GM21825 (cell line): Measurements from ENCODE around the gene ACTG2.

Experiments
- ATAC-seq: cut with Tn5 transposase; IDR thresholded peaks from one replicate; pipeline ENCODE4 v1.9.1; 2021; ENCODE audit warnings: mild to moderate bottlenecking, moderate library complexity; ENCODE audit not compliant: unreplicated experiment

Gene ACTG2

DNA sequence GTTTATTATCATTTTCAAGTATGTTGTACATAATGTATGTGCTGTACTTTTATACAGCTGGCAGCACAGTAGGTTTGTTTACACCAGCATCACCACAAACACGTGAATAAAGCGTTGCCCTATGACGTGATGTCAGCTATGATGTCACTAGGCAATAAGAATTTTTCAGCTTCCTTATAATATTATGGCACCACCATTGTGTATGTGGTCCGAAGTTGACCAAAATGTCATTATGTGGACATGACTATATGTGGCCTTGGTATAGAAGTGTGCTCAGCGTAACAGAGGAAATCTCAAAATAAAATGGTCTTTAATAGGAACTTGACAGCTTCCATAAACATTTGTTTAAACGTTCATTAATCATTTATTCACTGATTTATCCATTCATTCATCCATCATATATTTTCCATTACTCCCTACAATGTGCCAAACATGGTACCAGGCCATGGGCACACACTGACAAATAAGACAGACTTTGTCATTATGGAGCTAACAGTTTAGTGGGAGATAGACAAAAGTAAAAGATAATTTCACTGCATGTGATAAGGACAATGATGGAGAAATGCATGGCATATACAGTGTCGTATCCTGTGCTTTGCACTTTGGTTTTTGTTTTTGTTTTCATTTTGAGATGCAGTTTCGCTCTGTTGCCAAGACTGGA, 18.9 kb downstream of the ACTG2 start:
- ATAC-seq = no peak

DNA sequence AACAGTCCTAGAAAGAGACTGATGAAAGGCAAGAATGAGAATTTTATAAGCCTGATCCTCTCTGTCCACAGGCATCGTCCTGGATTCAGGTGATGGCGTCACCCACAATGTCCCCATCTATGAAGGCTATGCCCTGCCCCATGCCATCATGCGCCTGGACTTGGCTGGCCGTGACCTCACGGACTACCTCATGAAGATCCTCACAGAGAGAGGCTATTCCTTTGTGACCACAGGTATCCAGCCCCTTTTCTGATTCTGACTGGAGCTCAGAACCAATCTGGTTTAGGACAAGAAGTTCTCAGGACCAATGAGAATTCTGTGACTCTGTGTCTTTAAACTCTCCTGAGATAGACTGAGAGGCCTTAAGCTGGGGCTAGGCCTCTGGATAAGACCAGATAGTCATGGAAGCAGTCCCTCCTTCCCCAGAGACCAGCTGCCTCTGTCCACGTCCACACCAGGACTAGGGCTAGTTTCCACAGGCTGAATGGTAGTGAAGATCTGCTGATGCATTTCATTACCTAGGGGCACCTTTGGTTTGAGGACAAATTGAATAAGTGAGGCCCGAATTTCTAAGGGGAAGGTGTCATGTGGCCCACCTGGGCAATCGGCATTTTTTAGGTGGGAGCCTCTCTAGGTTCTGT, 20.7 kb downstream of the ACTG2 start:
- no peak for ATAC-seq

DNA sequence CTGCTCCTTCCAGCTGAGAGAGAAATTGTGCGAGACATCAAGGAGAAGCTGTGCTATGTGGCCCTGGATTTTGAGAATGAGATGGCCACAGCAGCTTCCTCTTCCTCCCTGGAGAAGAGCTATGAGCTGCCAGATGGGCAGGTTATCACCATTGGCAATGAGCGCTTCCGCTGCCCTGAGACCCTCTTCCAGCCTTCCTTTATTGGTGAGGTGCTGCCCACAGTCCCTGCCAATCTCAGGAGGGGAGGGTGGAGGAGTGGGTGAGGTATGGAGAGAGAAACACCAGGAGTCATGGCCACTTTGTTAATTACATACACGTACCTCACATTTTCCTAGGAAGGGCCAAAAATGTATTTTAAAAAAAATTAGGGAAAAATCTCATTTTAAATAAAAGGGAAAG, 21.9 kb downstream of the ACTG2 start:
- no peak for ATAC-seq

DNA sequence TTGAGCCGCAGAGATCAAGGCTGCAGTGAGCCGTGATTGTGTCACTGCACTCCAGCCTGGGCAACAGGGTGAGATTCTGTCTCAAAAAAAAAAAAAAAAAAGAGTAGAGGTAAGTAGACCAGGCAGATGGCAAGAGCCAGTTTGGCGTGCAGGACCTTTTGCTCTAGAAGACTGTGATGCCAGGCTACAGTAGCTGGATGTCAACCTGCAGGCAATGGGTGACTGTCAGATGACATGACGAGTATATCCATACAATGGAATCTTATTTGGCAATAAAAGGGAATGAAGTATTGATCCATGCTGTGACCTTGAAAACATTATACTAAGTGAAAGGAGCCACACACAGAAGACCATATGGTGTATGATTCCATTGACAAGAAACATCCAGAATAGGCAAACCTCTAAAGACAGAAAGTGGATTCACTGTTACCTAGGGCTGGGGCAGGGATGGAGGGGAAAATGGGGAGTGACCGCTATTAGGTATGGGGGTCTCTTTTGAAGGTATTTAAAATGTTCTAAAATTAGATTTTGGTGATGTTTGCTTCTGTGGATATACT, 22.7 kb downstream of the ACTG2 start:
- no peak for ATAC-seq

DNA sequence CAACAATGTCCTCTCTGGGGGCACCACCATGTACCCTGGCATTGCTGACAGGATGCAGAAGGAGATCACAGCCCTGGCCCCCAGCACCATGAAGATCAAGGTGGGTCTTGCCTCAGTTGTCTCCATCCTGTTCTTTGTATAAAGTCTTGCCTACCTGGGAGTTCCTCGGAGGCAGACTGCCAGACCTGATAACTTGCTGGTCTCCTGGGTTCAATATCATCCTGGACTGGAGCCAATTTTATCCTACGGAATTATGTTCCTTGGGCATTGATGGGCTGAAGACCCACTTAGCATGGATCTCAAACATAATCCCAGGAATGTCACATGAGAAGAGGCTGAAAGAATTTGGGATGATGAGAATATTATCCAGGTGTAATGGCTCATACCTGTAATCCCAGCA, 23.9 kb downstream of the ACTG2 start:
- ATAC-seq = no peak

DNA sequence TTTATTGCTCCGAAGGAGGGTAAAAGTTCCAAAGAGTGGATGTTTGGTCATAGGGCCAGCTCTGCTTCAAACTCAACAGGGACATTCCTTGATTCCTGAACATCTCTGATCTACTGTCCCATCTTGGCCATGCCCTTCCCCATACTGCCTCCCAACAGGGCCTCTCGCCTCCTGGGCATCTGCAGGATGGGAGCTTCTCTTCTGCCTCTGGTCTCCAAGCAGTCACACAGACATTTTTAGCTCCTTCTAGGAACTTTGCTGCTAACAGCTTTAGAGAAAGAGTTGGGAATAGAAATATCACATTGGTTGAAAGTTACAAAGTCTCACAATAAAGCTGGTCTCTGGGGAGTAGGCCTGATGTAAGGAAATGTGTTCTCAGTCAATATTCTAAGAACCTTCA, 24.5 kb downstream of the ACTG2 start:
- no peak for ATAC-seq

DNA sequence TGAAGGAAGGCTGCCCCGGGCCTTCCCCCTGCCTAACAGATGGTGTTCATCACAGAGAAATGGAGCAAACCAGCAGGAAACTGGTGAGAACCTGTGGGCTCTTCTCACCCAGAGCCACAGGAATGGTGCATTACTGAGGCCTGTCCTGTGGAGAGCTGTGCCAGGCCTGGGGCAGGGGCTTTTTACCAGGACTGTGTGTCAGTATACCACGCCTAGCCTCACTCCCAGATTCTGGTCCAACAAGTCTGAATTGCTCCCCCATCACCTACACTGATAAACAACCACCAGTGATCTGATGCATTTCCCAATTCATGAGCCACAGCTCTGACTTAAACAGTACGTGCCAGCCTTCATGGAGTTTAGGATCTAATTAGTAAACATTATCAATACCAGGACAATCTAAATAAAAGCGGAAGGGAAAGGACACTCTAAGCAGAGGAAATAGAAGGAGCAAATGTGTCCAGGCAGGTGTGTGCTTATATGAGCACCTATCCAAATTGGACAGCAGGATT, 24.9 kb downstream of the ACTG2 start:
- ATAC-seq = no peak

DNA sequence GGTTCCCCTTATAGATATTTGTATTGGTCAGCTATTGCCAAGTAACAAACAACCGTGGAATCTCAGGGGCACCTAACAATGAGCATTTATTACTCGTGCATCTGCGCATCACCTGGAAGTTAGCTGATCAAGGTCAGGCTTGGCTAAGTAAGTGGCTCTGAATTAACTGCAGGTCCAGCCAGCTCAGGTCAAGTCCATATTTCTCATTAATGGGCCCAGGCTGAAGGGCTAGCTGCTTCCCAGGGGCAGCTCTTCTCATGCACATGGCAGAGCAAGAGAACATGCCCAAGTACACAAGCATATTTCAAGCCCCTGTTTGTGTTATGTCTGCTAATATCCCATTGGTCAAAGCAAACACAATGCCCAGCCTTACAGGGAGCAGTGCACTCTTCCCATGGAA, 26.0 kb downstream of the ACTG2 start:
- ATAC-seq = no peak

DNA sequence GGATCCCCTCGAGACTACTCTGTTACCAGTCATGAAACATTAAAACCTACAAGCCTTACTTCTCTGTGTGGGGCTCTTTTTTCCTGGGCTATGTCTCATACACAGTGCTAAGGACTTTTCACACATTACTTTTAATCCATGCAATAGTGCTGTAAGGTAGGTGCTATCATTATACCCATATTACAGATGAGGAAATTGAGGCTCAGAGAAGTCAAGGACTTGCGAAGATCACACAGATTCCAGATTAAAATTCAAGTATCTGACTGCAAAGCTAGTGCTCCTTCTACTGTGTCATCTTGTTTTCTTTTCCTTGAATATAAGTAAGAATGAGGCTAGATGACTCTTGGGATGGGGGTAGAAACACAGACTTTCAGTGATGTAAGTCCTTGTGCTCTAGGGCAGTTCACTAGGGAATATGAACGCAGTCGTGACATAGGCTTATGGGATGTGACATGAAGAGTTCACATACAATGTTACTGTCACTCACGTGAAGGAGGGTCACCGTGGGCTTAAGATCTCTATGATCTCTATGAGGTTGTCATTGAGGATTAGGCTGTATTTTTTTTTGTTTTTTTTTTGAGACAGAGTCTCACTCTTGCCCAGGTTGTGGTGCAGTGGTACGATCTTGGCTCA, 26.9 kb downstream of the ACTG2 start:
- ATAC-seq = no peak

DNA sequence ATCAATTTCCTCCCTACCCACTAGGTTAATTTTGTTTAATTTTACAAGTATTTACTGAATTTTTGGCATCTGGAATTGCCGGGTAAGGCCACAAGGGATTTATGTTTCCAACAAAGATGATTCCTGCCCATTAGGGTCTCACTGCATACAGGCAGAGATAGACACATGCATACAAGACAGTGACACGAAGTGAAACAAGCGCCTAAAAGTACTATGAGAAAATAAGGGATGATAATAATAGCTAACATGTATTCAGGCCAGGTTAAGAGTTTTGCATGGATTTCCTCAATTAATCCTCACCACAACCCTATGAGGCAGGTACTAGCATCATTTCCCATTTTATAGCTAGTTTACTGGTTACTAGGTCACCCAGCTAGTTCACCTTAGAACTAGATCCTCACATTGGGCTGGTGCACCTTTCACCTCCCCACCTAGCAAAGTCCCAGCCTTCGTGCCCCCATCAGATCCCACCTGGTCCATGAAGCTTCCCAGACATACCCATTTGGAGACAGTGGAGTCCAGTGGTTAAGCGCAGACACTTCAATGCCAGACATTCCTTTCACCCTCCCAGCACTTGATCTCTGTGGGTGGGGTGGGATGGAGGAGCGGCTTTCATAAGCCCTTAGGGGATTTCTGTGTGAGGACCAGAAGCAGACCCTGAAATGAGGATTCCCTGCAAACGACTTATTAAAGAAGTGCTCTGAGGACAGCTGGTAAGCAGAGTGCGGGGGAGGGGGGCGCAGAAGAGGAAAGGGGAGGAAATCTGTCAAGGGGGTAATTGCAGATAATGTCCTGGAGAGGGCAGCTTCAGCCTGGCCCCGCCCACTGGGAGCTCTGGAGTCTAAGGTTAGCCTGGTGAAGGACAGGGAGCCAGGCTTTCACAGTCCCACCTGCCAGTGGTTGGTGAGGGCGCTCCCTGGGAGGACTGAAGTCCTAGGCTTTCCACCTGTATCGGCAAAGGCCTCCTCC, 28.1 kb downstream of the ACTG2 start:
- no peak for ATAC-seq

DNA sequence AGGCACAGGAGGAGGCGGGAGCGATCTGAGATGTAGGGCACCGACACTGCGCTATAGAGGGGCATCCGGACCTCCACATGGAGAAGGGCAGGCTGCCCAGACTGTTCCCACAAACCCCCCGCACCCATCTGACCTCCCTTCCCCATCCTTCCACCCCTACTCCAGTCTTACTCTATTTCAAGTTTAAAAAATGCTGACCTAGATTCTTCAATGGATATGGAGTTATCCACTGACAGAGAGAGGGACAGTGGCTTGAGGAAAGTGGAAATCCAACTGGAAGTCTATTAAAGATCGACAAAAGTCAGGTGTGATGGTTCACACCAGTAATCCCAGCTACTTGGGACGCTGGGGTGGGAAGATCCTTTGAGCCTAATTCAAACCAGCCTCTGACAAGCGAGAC, 28.8 kb downstream of the ACTG2 start:
- no peak for ATAC-seq

DNA sequence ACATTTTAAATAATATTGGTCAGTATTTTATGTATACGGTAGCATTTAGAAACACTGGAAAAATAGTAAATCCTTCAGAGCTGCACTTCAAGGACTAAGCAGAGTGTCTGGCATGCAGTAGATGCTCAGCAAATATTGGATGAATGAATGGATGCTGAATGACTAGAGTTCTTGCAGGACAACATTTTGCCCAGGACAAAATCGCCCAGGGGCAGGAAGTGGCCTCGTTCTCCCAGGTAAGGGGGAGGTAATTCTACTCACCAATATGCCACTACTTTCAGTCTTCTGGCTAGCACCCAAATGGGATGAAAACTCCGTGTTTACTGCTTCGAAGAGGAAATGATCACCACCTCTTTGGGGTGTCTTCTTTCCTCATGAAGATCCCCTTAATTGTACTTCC, 29.9 kb downstream of the ACTG2 start:
- ATAC-seq = no peak

DNA sequence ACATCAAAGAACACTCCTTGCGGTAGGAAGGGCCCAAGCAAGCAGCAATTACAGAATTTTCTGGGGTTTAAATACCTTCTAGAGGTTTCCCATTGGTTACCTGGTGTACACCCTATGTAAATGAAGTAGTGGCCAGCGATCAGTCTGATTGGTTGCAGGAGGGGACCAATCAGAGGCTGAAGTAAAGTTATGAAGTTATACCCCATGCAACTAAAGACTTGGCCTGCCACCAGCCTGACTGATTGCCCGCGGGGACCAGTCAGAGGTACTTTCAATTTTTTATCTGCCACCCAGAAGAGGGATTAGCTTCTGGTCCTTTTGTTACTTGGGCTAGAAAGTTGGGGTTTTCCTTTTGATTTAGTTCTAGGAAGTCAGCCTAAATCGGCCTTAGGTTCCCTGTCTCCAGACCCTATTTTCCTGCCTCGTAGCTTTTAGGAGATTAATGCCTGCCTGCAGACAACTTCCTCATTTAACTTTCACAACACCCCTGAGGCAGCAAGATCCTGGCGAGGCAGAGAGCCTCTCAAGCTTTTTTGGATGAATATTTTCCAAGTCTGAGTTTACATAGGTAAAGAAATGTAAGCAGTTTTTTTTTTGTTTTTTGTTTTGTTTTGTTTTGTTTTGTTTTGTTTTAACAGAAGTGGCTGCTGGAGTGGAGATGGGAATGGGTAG, 32.4 kb downstream of the ACTG2 start:
- ATAC-seq = no peak

DNA sequence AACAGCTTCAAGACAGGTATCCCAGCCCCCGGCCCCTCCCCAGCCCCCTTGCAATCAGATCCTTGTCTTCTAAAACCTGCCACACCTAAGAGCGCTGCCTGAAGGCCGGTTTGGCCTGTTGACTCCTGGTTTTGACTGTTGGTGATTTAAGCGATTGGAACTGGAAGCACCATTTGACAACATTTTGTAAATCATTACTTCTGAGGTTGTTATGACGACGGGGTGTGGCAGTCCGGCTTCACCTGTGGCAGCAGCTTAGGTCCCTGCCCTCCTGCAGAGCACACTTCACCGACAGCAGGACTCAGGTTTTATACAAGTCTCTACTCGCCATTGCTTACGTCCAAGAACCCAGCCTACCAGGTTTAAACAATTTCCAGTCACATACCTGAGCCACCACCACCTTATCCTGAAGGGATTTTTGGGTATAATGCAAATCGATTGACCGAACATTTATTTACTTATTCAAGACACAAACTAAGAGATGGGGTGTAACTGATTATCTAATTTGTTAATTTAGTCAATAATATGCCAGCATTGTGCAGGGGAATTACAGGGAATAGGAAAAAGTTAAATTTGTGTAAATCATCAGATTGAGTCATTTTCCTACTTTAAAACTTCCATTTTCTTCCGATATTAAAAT, 33.2 kb downstream of the ACTG2 start:
- ATAC-seq = no peak

DNA sequence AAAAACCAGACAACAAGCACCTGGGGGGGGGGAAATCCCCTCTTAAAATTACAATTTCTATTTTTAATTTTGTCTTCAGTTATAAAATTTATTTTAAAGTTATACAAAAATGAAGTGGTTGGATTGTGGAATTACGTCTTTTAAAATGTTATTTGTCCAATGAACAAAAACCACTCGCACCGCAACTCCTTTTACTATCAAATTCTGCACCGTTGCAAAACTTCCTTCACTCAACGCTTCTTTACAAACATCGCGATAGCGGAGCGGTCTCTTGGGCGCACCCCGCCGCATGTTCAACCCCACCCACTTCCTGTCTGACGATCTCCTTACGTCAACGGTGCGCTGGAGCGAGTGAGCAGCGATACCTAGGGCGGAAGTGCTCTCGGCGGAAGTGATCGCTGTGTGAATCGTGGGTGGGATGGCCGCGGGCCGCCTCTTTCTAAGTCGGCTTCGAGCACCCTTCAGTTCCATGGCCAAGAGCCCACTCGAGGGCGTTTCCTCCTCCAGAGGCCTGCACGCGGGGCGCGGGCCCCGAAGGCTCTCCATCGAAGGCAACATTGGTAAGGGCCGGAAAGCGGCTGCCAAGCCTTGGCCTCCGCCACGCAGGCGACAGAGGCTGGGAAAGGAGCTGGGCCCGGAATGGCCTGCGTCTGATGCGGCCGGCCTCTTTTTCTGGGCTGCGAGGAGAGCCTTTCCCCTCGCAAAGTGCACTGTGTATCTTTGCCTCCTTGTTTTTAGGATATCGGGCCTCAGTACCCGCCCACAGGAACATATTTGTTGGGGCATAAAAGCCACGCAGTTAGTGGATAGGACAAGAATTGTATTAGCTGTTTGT, 33.9 kb downstream of the ACTG2 start, which contains the start of gene DGUOK:
DGUOK (plus strand) TSS at position 388 of the 835 bp plus-strand sequence; CDS start at position 419, 31 bp downstream.
- ATAC-seq = peak; percentile 99

DNA sequence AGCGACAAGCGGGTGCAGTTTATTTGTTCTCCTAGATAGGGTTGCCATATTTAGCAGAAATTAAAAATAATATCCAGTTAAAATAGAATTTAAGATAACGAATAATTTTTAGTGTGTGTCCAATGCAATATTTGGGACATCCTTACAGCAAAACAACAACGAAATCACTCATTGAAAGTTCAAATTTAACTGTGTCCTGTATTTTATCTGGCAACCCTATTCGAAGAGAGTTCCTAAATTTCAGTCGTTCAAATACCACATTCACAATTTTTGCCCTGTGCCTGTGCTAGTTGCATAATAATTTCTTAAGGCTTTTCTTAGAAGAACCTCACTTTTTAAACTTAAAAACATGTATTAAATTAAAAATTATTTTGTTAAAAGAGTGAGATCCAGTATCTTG, 34.5 kb downstream of the ACTG2 start:
- ATAC-seq = no peak

DNA sequence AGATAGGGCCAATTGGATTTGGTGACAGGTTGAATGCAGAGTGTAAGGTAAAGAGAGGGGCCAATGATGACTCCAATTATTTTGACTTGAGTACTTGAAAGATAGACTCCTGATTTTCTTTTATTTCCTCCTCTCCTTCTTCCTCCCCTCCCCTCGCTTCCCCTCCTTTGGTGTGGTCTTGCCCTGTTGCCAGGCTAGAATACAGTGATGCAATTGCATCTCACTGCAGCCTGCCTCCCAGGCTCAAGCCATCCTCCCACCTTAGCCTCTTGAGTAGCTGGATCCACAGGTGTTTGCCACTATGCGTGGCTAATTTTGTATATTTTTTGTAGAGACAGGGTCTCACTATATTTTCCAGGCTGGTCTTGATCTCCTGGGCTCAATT, 36.1 kb downstream of the ACTG2 start:
- ATAC-seq = no peak

DNA sequence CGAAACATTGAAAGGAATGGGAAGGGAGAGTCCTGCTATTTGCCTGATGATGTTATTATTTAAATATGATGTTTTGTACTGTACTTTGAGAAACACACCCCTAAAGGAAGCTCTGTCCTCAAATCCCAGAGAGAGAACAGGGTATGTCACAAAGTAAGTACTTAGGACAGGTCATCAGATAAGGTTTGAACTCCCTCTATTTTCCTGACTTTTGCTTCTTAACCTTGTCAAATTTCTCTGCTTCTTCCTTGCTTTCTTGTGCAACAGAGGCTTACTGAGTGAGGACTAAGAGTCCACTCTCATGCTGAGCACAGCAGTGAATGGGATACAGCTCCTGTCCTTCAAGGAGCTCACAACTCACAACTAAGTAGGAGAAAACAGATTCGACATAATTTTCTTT, 37.6 kb downstream of the ACTG2 start:
- ATAC-seq = no peak
